HepG2 (cell line): ENCODE measurements around the gene WFDC10A. TPM values are rescaled to one million over a fixed set of nuclear protein-coding genes. Genes with fewer than 3 reads are reported as not detected.

ENCODE experiments used
- ATAC-seq: fragments of 200-7000 bp; cut with Tn5 transposase; 3 replicates; pipeline ENCODE4 v1.9.1; 2020; ENCODE audit warnings: mild to moderate bottlenecking, moderate library complexity
- BruUV-seq: library from RNA; stranded (reverse); fragments of 400-500 nt; replicated peaks from 2 replicates; lab custom pipeline; 2021; lab: Mats Ljungman, UMichigan
- CTCF ChIA-PET: fragments of 300-600 bp; formaldehyde crosslinking; extraction: SDS; loops from one replicate; lab custom pipeline; 2021; ENCODE audit warnings: low total read pairs, inconsistent platforms, low intra/inter-chr PET ratio; lab: Yijun Ruan, JAX
- POLR2A ChIA-PET: fragments of 350-600 bp; sonication (Branson Sonifier 250); formaldehyde crosslinking; loops from one replicate; lab custom pipeline; 2020; ENCODE audit warnings: antibody characterized with exemption, inconsistent platforms; lab: Yijun Ruan, JAX
- DNase-seq: peaks from one replicate; pipeline ENCODE4 v3.0.0-alpha.2; 2015; ENCODE audit warnings: low spot score
- FAIRE-seq: peaks from 3 replicates; lab custom pipeline; 2011; peaks lifted over from hg19 to GRCh38; lab: Jason Lieb, UNC
- H2AFZ ChIP-seq: one replicate; pipeline ENCODE4 v1.6.1; 2011; ENCODE audit warnings: low read length, inconsistent platforms
- H3K27ac ChIP-seq: fragments of 300-600 bp; 3 replicates; pipeline ENCODE4 v1.8.0; 2011; ENCODE audit warnings: mixed run types, mild to moderate bottlenecking, mixed read lengths, low read length, inconsistent platforms; ENCODE audit not compliant: insufficient read depth; ENCODE audit errors: extremely low read length
- H3K27me3 ChIP-seq, 2 experiments: fragments of 200-600 bp in 1 of 2; 2 replicates in 1 of 2; 3 replicates in 1 of 2; pipeline versions ENCODE4 v1.6.0 to v1.8.0; 2011; ENCODE audit warnings: low read length in 2 of 2, mild to moderate bottlenecking in 2 of 2, moderate library complexity in 2 of 2, inconsistent platforms in 1 of 2; ENCODE audit not compliant: insufficient read depth in 2 of 2, control insufficient read depth in 1 of 2
- H3K36me3 ChIP-seq, 2 experiments: fragments of 200-600 bp in 1 of 2; replicated peaks in 1 of 2; 2 replicates in 1 of 2; 3 replicates in 1 of 2; pipeline versions ENCODE4 v1.5.1 to v1.8.0; 2011; ENCODE audit warnings: low read length in 2 of 2, inconsistent platforms in 1 of 2; ENCODE audit not compliant: insufficient read depth in 2 of 2, control insufficient read depth in 1 of 2
- H3K4me1 ChIP-seq: 2 replicates; pipeline ENCODE4 v1.5.1; 2012; ENCODE audit warnings: low read length, inconsistent platforms; ENCODE audit not compliant: insufficient read depth
- H3K4me2 ChIP-seq: 2 replicates; pipeline ENCODE4 v1.6.0; 2011; ENCODE audit warnings: low read depth, low read length, inconsistent platforms
- H3K4me3 ChIP-seq, 3 experiments: fragments of 200-600 bp in 1 of 3; sonication (generic), shearing (Covaris generic) in 1 of 3; replicated peaks in 1 of 3; 2 replicates each; pipeline ENCODE4 v1.5.1; 2011 to 2016; ENCODE audit warnings: low read length in 3 of 3, inconsistent platforms in 2 of 3, low read depth in 2 of 3, mild to moderate bottlenecking in 2 of 3, control low read depth in 1 of 3, mixed read lengths in 1 of 3; ENCODE audit not compliant: insufficient read depth in 1 of 3
- H3K79me2 ChIP-seq: one replicate; pipeline ENCODE4 v1.6.1; 2011; ENCODE audit warnings: low read length, inconsistent platforms; ENCODE audit not compliant: insufficient read depth
- H3K9ac ChIP-seq: 2 replicates; pipeline ENCODE4 v1.6.0; 2011; ENCODE audit warnings: mild to moderate bottlenecking, low read depth, low read length, inconsistent platforms; ENCODE audit not compliant: insufficient read depth
- H3K9me3 ChIP-seq: 2 replicates; pipeline ENCODE4 v1.5.1; 2012; ENCODE audit warnings: mild to moderate bottlenecking, low read length
- H4K20me1 ChIP-seq: 2 replicates; pipeline ENCODE4 v1.6.0; 2011; ENCODE audit warnings: inconsistent platforms, mild to moderate bottlenecking, low read length, moderate library complexity; ENCODE audit not compliant: insufficient read depth
- GFI1 ChIP-seq: sonication (generic); formaldehyde crosslinking; IDR thresholded peaks from 2 replicates; pipeline ENCODE4 v1.5.0; 2020; ENCODE audit warnings: missing genetic modification reagents, mild to moderate bottlenecking, borderline replicate concordance
- ZNF136 ChIP-seq: sonication (generic); formaldehyde crosslinking; IDR thresholded peaks from 2 replicates; pipeline ENCODE4 v1.8.1; 2022; ENCODE audit warnings: low read depth, mild to moderate bottlenecking, moderate library complexity, missing genetic modification reagents
- in situ Hi-C: cut with HindIII; loops from 2 replicates; pipeline ENCODE4 v1.10.0; 2017; ENCODE audit warnings: low pct_unique_long_range_greater_than_20kb; ENCODE audit not compliant: extremely low pct_ligation_motif_present
- intact Hi-C: fragments of 100-400 bp; cut with micrococcal nuclease; formaldehyde crosslinking; loops from one replicate; pipeline ENCODE4 v1.10.0; 2022; ENCODE audit not compliant: unreplicated experiment
- polyA plus RNA-seq, 8 experiments: library from polyadenylated mRNA; depleted of rRNA in 3 of 8; stranded (reverse) in 7 of 8; unstranded in 1 of 8; fragments of >200 nt; fragmentation: Illumina TruSeq in 4 of 8; extraction: Trizol in 4 of 8; gene quantifications; 2 replicates each; pipeline versions ENCODE4 v1.2.1 to v1.2.3, GENCODE V29; 2011 to 2016; ENCODE audit warnings: low read depth in 4 of 8, missing spikeins in 1 of 8, mixed read lengths in 1 of 8; ENCODE audit not compliant: insufficient read depth in 1 of 8
- total RNA-seq, 5 experiments: library from RNA; depleted of rRNA; stranded (reverse); fragments of >200 nt; fragmentation: Illumina TruSeq; extraction: Trizol; gene quantifications; 2 replicates each; pipeline ENCODE4 v1.2.3, GENCODE V29; 2016; ENCODE audit warnings: low read depth in 1 of 5

The WFDC10A gene
- total and polyA plus RNA-seq, 2 of the 13 experiments (the other 11 are each of a cell fraction or from before 2014, with no cell fraction given), result not detected

- no peak for ATAC-seq
- FAIRE-seq, result no peak
Observed at GRCh38 chr20:45679650-45680049, 50.1 kb downstream of the WFDC10A start.

More at GRCh38 chr20:45679650-45680049, 50.1 kb downstream of the WFDC10A start:
- Histone ChIP-seq H3K27me3 (no peaks in the 10 kb centered on the region), H3K4me3 (no peak overlapping the region), H3K9ac (no peak overlapping the region), H4K20me1 (no peaks in the 10 kb centered on the region), H3K27ac (no peak overlapping the region), H2AFZ (no peak overlapping the region), H3K4me1 (no peaks in the 10 kb centered on the region), H3K9me3 (peaks cover 19% of the 10 kb centered on the region; the same call in 1 of the 2 replicates), H3K4me2 (no peak overlapping the region), H3K36me3 (no peaks in the 10 kb centered on the region), H3K79me2 (no peaks in the 10 kb centered on the region)
- no peak for DNase-seq
- ChIA-PET CTCF (no interaction called here), POLR2A (no interaction called here)
- BruUV-seq, result no TSS peak
- TF ChIP-seq GFI1 (no peak), ZNF136 (CRISPR knock-in tag) (peak; percentile 79; the same call in 1 of the 2 replicates)
- in situ Hi-C loops (no loop called here), intact Hi-C loops (no loop called here)

Other genes starting within 250 kb of the WFDC10A start
- 16.7 and 19.6 TPM in 2 replicates for gene DBNDD2, start 221.4 kb upstream of the WFDC10A start, total RNA-seq (2016; rRNA removed; fragmentation: Illumina TruSeq; extraction: Trizol)
- gene DBNDD2, start 221.4 kb upstream of the WFDC10A start, polyA plus RNA-seq (2011; rRNA removed), result 47.6 and 50.4 TPM in 2 replicates
- 26.4 and 65.9 TPM in 2 replicates for gene PIGT, start 213.6 kb upstream of the WFDC10A start, total RNA-seq (2016; rRNA removed; fragmentation: Illumina TruSeq; extraction: Trizol)
- 74.1 and 85.7 TPM in 2 replicates for gene PIGT, start 213.6 kb upstream of the WFDC10A start, polyA plus RNA-seq (2011; rRNA removed)
- not detected in 2 replicates for gene WFDC2, start 160.0 kb upstream of the WFDC10A start, total RNA-seq (2016; rRNA removed; fragmentation: Illumina TruSeq; extraction: Trizol)
- gene WFDC2, start 160.0 kb upstream of the WFDC10A start, polyA plus RNA-seq (2011; rRNA removed), result 0.13 and 0.33 TPM in 2 replicates
- gene SPINT3, start 114.1 kb upstream of the WFDC10A start, total RNA-seq (2016; rRNA removed; fragmentation: Illumina TruSeq; extraction: Trizol), result not detected in 2 replicates
- gene SPINT3, start 114.1 kb upstream of the WFDC10A start, polyA plus RNA-seq (2011; rRNA removed), result not detected in 2 replicates
- not detected in 2 replicates for gene WFDC6, start 90.3 kb upstream of the WFDC10A start, total RNA-seq (2016; rRNA removed; fragmentation: Illumina TruSeq; extraction: Trizol)
- not detected in 2 replicates for gene WFDC6, start 90.3 kb upstream of the WFDC10A start, polyA plus RNA-seq (2011; rRNA removed)
- not detected in 2 replicates for gene EPPIN, start 82.3 kb upstream of the WFDC10A start, total RNA-seq (2016; rRNA removed; fragmentation: Illumina TruSeq; extraction: Trizol)
- gene EPPIN, start 82.3 kb upstream of the WFDC10A start, polyA plus RNA-seq (2011; rRNA removed), result not detected in 2 replicates
- gene WFDC8, start 50.5 kb upstream of the WFDC10A start, total RNA-seq (2016; rRNA removed; fragmentation: Illumina TruSeq; extraction: Trizol), result not detected in 2 replicates
- not detected in 2 replicates for gene WFDC8, start 50.5 kb upstream of the WFDC10A start, polyA plus RNA-seq (2011; rRNA removed)
- not detected in 2 replicates for gene WFDC9, start 1.5 kb downstream of the WFDC10A start, total RNA-seq (2016; rRNA removed; fragmentation: Illumina TruSeq; extraction: Trizol)
- not detected in 2 replicates for gene WFDC9, start 1.5 kb downstream of the WFDC10A start, polyA plus RNA-seq (2011; rRNA removed)
- not detected in 2 replicates for gene WFDC11, start 40.5 kb downstream of the WFDC10A start, total RNA-seq (2016; rRNA removed; fragmentation: Illumina TruSeq; extraction: Trizol)
- not detected in 2 replicates for gene WFDC11, start 40.5 kb downstream of the WFDC10A start, polyA plus RNA-seq (2011; rRNA removed)
- gene WFDC13, start 72.3 kb downstream of the WFDC10A start, total RNA-seq (2016; rRNA removed; fragmentation: Illumina TruSeq; extraction: Trizol), result not detected in 2 replicates
- gene WFDC13, start 72.3 kb downstream of the WFDC10A start, polyA plus RNA-seq (2011; rRNA removed), result not detected in 2 replicates
- gene WFDC10B, start 75.3 kb downstream of the WFDC10A start, total RNA-seq (2016; rRNA removed; fragmentation: Illumina TruSeq; extraction: Trizol), result not detected in 2 replicates
- gene WFDC10B, start 75.3 kb downstream of the WFDC10A start, polyA plus RNA-seq (2011; rRNA removed), result 0.24 TPM in 1 of 2 replicates, not detected in the other
- gene SPINT4, start 92.6 kb downstream of the WFDC10A start, total RNA-seq (2016; rRNA removed; fragmentation: Illumina TruSeq; extraction: Trizol), result not detected in 2 replicates
- not detected in 2 replicates for gene SPINT4, start 92.6 kb downstream of the WFDC10A start, polyA plus RNA-seq (2011; rRNA removed)
- gene WFDC3, start 162.1 kb downstream of the WFDC10A start, total RNA-seq (2016; rRNA removed; fragmentation: Illumina TruSeq; extraction: Trizol), result 0.40 and 0.58 TPM in 2 replicates
- 0.33 TPM in 1 of 2 replicates, not detected in the other for gene WFDC3, start 162.1 kb downstream of the WFDC10A start, polyA plus RNA-seq (2011; rRNA removed)
- 23.2 and 40.1 TPM in 2 replicates for gene DNTTIP1, start 162.2 kb downstream of the WFDC10A start, total RNA-seq (2016; rRNA removed; fragmentation: Illumina TruSeq; extraction: Trizol)
- gene DNTTIP1, start 162.2 kb downstream of the WFDC10A start, polyA plus RNA-seq (2011; rRNA removed), result 56.7 and 56.8 TPM in 2 replicates
- gene UBE2C, start 182.9 kb downstream of the WFDC10A start, total RNA-seq (2016; rRNA removed; fragmentation: Illumina TruSeq; extraction: Trizol), result 123 and 139 TPM in 2 replicates
- 58.6 and 100 TPM in 2 replicates for gene UBE2C, start 182.9 kb downstream of the WFDC10A start, polyA plus RNA-seq (2011; rRNA removed)
- gene TNNC2, start 197.6 kb downstream of the WFDC10A start, total RNA-seq (2016; rRNA removed; fragmentation: Illumina TruSeq; extraction: Trizol), result 4.7 and 7.1 TPM in 2 replicates
- 1.8 and 2.5 TPM in 2 replicates for gene TNNC2, start 197.6 kb downstream of the WFDC10A start, polyA plus RNA-seq (2011; rRNA removed)
- 9.3 and 12.8 TPM in 2 replicates for gene SNX21, start 204.1 kb downstream of the WFDC10A start, total RNA-seq (2016; rRNA removed; fragmentation: Illumina TruSeq; extraction: Trizol)
- gene SNX21, start 204.1 kb downstream of the WFDC10A start, polyA plus RNA-seq (2011; rRNA removed), result 7.7 and 9.3 TPM in 2 replicates
- 31.4 and 39.1 TPM in 2 replicates for gene ACOT8, start 227.7 kb downstream of the WFDC10A start, total RNA-seq (2016; rRNA removed; fragmentation: Illumina TruSeq; extraction: Trizol)
- 45.5 and 54.4 TPM in 2 replicates for gene ACOT8, start 227.7 kb downstream of the WFDC10A start, polyA plus RNA-seq (2011; rRNA removed)
- gene ZSWIM3, start 227.9 kb downstream of the WFDC10A start, total RNA-seq (2016; rRNA removed; fragmentation: Illumina TruSeq; extraction: Trizol), result 5.8 and 7.3 TPM in 2 replicates
- gene ZSWIM3, start 227.9 kb downstream of the WFDC10A start, polyA plus RNA-seq (2011; rRNA removed), result 5.2 and 7.1 TPM in 2 replicates